Measurements from ENCODE around the gene NPLOC4. TPM values are rescaled to one million over a fixed set of nuclear protein-coding genes. Genes with fewer than 3 reads are reported as not detected.

The NPLOC4 gene
- total and polyA plus RNA-seq, 2 of the 13 experiments (the other 11 are each of a cell fraction or from before 2014, with no cell fraction given), result 57.0 to 97.0 TPM

DNA sequence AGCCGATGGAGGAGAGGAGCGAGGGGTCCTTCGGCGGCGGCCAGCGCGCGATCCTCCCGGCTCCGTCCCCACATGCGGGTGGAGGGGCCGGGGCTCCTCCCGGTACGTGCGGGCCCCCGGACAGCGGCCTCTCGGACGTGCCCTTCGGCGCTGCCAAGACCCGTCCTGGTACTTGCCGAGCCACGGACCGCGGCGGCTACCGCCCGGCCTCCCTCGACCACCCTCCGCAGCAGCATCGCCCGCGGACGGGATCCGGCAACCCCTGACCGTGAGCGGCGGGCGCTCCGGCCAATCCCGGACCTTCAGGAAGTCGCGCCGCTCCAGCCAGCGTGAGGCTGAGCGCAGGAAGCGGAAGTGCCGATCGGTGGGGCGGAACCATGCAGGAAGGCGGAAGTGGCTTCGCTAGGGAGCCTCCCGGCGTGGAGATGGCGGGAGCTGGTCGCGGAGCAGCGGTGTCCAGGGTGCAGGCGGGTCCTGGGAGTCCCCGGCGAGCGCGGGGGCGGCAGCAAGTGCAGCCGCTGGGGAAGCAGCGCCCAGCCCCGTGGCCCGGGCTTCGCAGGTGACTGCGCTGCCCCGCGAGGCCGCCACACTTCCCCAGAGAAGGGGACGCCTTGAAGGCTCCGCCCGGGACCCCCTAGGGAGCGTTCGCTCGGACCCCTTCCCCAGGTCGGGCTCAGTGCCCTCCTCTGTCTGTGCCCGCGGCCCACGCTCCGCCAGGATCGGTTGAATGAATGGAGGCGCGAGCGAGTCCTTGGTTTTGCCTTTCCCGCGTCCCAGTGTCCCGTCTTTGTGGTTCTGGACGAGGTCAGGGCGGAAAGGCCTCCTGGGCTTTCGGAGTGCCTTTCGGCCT, 29.7 kb upstream of the NPLOC4 start, which contains the start of the genes CCDC137 and OXLD1 (continued):
- TF ChIP-seq, protein P1, sequence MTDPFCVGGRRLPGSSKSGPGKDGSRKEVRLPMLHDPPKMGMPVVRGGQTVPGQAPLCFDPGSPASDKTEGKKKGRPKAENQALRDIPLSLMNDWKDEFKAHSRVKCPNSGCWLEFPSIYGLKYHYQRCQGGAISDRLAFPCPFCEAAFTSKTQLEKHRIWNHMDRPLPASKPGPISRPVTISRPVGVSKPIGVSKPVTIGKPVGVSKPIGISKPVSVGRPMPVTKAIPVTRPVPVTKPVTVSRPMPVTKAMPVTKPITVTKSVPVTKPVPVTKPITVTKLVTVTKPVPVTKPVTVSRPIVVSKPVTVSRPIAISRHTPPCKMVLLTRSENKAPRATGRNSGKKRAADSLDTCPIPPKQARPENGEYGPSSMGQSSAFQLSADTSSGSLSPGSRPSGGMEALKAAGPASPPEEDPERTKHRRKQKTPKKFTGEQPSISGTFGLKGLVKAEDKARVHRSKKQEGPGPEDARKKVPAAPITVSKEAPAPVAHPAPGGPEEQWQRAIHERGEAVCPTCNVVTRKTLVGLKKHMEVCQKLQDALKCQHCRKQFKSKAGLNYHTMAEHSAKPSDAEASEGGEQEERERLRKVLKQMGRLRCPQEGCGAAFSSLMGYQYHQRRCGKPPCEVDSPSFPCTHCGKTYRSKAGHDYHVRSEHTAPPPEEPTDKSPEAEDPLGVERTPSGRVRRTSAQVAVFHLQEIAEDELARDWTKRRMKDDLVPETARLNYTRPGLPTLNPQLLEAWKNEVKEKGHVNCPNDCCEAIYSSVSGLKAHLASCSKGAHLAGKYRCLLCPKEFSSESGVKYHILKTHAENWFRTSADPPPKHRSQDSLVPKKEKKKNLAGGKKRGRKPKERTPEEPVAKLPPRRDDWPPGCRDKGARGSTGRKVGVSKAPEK (CRISPR knock-in tag; IDR thresholded peaks at IDR 0.05; ENCODE audit: borderline replicate concordance), result no peak
- TF ChIP-seq ZNF776 (CRISPR knock-in tag; IDR thresholded peaks at IDR 0.05), result peak; percentile 38; the same call in 1 of the 2 replicates
- TF ChIP-seq JUND (CRISPR knock-in tag; IDR thresholded peaks at IDR 0.05), result no peak; the same call in 1 of the 2 replicates
- TF ChIP-seq, protein P2, sequence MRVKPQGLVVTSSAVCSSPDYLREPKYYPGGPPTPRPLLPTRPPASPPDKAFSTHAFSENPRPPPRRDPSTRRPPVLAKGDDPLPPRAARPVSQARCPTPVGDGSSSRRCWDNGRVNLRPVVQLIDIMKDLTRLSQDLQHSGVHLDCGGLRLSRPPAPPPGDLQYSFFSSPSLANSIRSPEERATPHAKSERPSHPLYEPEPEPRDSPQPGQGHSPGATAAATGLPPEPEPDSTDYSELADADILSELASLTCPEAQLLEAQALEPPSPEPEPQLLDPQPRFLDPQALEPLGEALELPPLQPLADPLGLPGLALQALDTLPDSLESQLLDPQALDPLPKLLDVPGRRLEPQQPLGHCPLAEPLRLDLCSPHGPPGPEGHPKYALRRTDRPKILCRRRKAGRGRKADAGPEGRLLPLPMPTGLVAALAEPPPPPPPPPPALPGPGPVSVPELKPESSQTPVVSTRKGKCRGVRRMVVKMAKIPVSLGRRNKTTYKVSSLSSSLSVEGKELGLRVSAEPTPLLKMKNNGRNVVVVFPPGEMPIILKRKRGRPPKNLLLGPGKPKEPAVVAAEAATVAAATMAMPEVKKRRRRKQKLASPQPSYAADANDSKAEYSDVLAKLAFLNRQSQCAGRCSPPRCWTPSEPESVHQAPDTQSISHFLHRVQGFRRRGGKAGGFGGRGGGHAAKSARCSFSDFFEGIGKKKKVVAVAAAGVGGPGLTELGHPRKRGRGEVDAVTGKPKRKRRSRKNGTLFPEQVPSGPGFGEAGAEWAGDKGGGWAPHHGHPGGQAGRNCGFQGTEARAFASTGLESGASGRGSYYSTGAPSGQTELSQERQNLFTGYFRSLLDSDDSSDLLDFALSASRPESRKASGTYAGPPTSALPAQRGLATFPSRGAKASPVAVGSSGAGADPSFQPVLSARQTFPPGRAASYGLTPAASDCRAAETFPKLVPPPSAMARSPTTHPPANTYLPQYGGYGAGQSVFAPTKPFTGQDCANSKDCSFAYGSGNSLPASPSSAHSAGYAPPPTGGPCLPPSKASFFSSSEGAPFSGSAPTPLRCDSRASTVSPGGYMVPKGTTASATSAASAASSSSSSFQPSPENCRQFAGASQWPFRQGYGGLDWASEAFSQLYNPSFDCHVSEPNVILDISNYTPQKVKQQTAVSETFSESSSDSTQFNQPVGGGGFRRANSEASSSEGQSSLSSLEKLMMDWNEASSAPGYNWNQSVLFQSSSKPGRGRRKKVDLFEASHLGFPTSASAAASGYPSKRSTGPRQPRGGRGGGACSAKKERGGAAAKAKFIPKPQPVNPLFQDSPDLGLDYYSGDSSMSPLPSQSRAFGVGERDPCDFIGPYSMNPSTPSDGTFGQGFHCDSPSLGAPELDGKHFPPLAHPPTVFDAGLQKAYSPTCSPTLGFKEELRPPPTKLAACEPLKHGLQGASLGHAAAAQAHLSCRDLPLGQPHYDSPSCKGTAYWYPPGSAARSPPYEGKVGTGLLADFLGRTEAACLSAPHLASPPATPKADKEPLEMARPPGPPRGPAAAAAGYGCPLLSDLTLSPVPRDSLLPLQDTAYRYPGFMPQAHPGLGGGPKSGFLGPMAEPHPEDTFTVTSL (CRISPR knock-in tag; IDR thresholded peaks at IDR 0.05; ENCODE audit: borderline replicate concordance), result 0 out of 2 replicates have a peak, but pooled peaks have one; percentile 1
- TF ChIP-seq ZNF614 (CRISPR knock-in tag; IDR thresholded peaks at IDR 0.05; ENCODE audit: borderline replicate concordance), result peak; percentile 89; the same call in 1 of the 2 replicates
- TF ChIP-seq BHLHE40 (IDR thresholded peaks at IDR 0.05; ENCODE audit: low read length), result no peak; the same call in 1 of the 2 replicates
- TF ChIP-seq ZNF605 (CRISPR knock-in tag; IDR thresholded peaks at IDR 0.05), result no peak; the same call in 1 of the 2 replicates
- TF ChIP-seq, protein P3, sequence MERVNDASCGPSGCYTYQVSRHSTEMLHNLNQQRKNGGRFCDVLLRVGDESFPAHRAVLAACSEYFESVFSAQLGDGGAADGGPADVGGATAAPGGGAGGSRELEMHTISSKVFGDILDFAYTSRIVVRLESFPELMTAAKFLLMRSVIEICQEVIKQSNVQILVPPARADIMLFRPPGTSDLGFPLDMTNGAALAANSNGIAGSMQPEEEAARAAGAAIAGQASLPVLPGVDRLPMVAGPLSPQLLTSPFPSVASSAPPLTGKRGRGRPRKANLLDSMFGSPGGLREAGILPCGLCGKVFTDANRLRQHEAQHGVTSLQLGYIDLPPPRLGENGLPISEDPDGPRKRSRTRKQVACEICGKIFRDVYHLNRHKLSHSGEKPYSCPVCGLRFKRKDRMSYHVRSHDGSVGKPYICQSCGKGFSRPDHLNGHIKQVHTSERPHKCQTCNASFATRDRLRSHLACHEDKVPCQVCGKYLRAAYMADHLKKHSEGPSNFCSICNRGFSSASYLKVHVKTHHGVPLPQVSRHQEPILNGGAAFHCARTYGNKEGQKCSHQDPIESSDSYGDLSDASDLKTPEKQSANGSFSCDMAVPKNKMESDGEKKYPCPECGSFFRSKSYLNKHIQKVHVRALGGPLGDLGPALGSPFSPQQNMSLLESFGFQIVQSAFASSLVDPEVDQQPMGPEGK (CRISPR knock-in tag; IDR thresholded peaks at IDR 0.05), result peak; percentile 66
- TF ChIP-seq, protein P4, sequence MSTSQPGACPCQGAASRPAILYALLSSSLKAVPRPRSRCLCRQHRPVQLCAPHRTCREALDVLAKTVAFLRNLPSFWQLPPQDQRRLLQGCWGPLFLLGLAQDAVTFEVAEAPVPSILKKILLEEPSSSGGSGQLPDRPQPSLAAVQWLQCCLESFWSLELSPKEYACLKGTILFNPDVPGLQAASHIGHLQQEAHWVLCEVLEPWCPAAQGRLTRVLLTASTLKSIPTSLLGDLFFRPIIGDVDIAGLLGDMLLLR (CRISPR knock-in tag; IDR thresholded peaks at IDR 0.05), result peak; percentile 71; the same call in 1 of the 2 replicates
- TF ChIP-seq, protein P5, sequence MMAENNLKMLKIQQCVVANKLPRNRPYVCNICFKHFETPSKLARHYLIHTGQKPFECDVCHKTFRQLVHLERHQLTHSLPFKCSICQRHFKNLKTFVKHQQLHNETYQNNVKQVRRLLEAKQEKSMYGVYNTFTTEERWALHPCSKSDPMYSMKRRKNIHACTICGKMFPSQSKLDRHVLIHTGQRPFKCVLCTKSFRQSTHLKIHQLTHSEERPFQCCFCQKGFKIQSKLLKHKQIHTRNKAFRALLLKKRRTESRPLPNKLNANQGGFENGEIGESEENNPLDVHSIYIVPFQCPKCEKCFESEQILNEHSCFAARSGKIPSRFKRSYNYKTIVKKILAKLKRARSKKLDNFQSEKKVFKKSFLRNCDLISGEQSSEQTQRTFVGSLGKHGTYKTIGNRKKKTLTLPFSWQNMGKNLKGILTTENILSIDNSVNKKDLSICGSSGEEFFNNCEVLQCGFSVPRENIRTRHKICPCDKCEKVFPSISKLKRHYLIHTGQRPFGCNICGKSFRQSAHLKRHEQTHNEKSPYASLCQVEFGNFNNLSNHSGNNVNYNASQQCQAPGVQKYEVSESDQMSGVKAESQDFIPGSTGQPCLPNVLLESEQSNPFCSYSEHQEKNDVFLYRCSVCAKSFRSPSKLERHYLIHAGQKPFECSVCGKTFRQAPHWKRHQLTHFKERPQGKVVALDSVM (CRISPR knock-in tag; IDR thresholded peaks at IDR 0.05), result peak; percentile 76
- no peak for TF ChIP-seq U2AF1 (optimal IDR thresholded peaks at IDR 0.05; ENCODE audit: low read depth, low read length)
- TF ChIP-seq, protein P6, sequence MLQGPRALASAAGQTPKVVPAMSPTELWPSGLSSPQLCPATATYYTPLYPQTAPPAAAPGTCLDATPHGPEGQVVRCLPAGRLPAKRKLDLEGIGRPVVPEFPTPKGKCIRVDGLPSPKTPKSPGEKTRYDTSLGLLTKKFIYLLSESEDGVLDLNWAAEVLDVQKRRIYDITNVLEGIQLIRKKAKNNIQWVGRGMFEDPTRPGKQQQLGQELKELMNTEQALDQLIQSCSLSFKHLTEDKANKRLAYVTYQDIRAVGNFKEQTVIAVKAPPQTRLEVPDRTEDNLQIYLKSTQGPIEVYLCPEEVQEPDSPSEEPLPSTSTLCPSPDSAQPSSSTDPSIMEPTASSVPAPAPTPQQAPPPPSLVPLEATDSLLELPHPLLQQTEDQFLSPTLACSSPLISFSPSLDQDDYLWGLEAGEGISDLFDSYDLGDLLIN (CRISPR knock-in tag; IDR thresholded peaks at IDR 0.05; ENCODE audit: borderline replicate concordance), result peak; percentile 77; the same call in 1 of the 2 replicates

All from HepG2 (cell line).